Caco-2 (cell line): Measurements from ENCODE around the gene NCAM2. TPM values are rescaled to one million over a fixed set of nuclear protein-coding genes. Genes with fewer than 3 reads are reported as not detected.

Source experiments
- BruUV-seq: library from RNA; stranded (reverse); fragments of 400-500 nt; replicated peaks from 2 replicates; lab custom pipeline; 2021; lab: Mats Ljungman, UMichigan
- CTCF ChIA-PET: fragments of 300-600 bp; sonication (Branson Sonifier 250); formaldehyde crosslinking; loops from one replicate; lab custom pipeline; 2022; ENCODE audit warnings: antibody characterized with exemption; lab: Charles Lee
- POLR2A ChIA-PET: fragments of 300-600 bp; sonication (Branson Sonifier 250); formaldehyde crosslinking; loops from one replicate; lab custom pipeline; 2022; ENCODE audit warnings: antibody characterized with exemption; lab: Charles Lee
- DNase-seq, 2 experiments: peaks; one replicate each; pipeline versions ENCODE4 v3.0.0 to v3.0.0-alpha.2; 2020 to 2022
- H3K27me3 ChIP-seq: replicated peaks from 2 replicates; pipeline ENCODE4 v1.6.0; 2011; ENCODE audit warnings: low read length; ENCODE audit not compliant: control insufficient read depth, insufficient read depth
- H3K36me3 ChIP-seq: 2 replicates; pipeline ENCODE4 v1.5.1; 2011; ENCODE audit warnings: low read length; ENCODE audit not compliant: control insufficient read depth, insufficient read depth
- H3K4me1 ChIP-seq: fragments of 250-450 bp; sonication (Bioruptor Pico); 2 replicates; pipeline ENCODE4 v1.5.1; 2020; ENCODE audit warnings: mild to moderate bottlenecking
- H3K4me3 ChIP-seq: 2 replicates; pipeline ENCODE4 v1.5.1; 2011; ENCODE audit warnings: low read depth, mild to moderate bottlenecking, control low read depth, low read length
- H3K9me3 ChIP-seq: fragments of 250-450 bp; sonication (Bioruptor Pico); 2 replicates; pipeline ENCODE4 v1.5.1; 2020; ENCODE audit warnings: mild to moderate bottlenecking, moderate library complexity
- H3K27ac Mint-ChIP-seq: one replicate; pipeline ENCODE4 v1.8.0; 2022; ENCODE audit warnings: mixed read lengths; ENCODE audit not compliant: unreplicated experiment
- H3K27me3 Mint-ChIP-seq: one replicate; pipeline ENCODE4 v1.8.0; 2022; ENCODE audit warnings: mixed read lengths; ENCODE audit not compliant: insufficient read depth, unreplicated experiment
- H3K36me3 Mint-ChIP-seq: one replicate; pipeline ENCODE4 v1.8.0; 2022; ENCODE audit warnings: mild to moderate bottlenecking, mixed read lengths; ENCODE audit not compliant: insufficient read depth, unreplicated experiment
- H3K4me1 Mint-ChIP-seq: one replicate; pipeline ENCODE4 v1.8.0; 2022; ENCODE audit warnings: low read depth, mixed read lengths; ENCODE audit not compliant: unreplicated experiment
- H3K4me3 Mint-ChIP-seq: one replicate; pipeline ENCODE4 v1.8.0; 2022; ENCODE audit warnings: mild to moderate bottlenecking, moderate library complexity, mixed read lengths; ENCODE audit not compliant: unreplicated experiment
- H3K9me3 Mint-ChIP-seq: one replicate; pipeline ENCODE4 v1.8.0; 2022; ENCODE audit warnings: mixed read lengths; ENCODE audit not compliant: unreplicated experiment
- intact Hi-C: fragments of 100-400 bp; cut with micrococcal nuclease; formaldehyde crosslinking; loops from one replicate; pipeline ENCODE4 v1.10.0; 2022; ENCODE audit not compliant: unreplicated experiment
- total RNA-seq: library from RNA; stranded (reverse); gene quantifications from 2 replicates; pipeline ENCODE4 v1.2.3, GENCODE V29; 2022
- TF ChIP-seq, protein P1 (sequence below), 2 experiments: fragments of 200-600 bp in 1 of 2; IDR thresholded peaks; 1 replicate in 1 of 2; 2 replicates in 1 of 2; pipeline versions ENCODE4 v1.5.1 to v1.8.0; 2011 to 2022; ENCODE audit warnings: antibody characterized with exemption in 1 of 2, control low read depth in 1 of 2, inconsistent platforms in 1 of 2, low read depth in 1 of 2, low read length in 1 of 2, mild to moderate bottlenecking in 1 of 2, moderate library complexity in 1 of 2; ENCODE audit not compliant: insufficient read depth in 1 of 2, severe bottlenecking in 1 of 2, unreplicated experiment in 1 of 2

NCAM2 gene
- total RNA-seq, 1 experiment from 2014 or later: not detected

DNA sequence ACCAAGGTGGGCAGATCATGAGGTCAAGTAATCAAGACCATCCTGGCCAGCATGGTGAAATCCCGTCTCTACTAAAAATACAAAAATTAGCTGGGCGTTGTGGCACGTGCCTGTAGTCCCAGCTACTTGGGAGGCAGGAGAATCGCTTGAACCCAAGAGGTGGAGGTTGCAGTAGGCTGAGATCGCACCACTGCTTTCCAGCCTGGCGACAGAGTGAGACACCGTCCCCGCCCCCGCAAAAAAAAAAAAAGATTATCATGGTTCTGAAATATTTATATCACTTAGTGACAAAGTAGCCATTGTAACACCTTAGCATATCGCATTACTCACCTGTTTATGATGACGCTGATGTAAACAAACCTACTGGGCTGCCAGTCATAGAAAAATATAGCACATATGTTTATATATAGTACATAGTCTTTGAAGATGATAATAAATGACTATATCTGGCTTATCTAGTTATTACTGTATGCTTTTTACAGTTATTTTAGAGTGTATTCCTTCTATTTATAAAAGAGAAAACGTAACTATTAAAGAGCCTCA lies 160.2 kb downstream of the NCAM2 start:
- ChIA-PET CTCF (no interaction called here), POLR2A (no interaction called here)
- no peaks in the 10 kb centered on the region for H3K9me3 ChIP-seq
- no peak overlapping the region for H3K4me3 Mint-ChIP-seq
- H3K27me3 ChIP-seq: no peaks in the 10 kb centered on the region
- H3K36me3 ChIP-seq: no peaks in the 10 kb centered on the region
- H3K4me1 ChIP-seq: no peaks in the 10 kb centered on the region
- H3K4me1 Mint-ChIP-seq: no peaks in the 10 kb centered on the region
- TF ChIP-seq, protein P1, sequence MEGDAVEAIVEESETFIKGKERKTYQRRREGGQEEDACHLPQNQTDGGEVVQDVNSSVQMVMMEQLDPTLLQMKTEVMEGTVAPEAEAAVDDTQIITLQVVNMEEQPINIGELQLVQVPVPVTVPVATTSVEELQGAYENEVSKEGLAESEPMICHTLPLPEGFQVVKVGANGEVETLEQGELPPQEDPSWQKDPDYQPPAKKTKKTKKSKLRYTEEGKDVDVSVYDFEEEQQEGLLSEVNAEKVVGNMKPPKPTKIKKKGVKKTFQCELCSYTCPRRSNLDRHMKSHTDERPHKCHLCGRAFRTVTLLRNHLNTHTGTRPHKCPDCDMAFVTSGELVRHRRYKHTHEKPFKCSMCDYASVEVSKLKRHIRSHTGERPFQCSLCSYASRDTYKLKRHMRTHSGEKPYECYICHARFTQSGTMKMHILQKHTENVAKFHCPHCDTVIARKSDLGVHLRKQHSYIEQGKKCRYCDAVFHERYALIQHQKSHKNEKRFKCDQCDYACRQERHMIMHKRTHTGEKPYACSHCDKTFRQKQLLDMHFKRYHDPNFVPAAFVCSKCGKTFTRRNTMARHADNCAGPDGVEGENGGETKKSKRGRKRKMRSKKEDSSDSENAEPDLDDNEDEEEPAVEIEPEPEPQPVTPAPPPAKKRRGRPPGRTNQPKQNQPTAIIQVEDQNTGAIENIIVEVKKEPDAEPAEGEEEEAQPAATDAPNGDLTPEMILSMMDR (IDR thresholded peaks at IDR 0.05; ENCODE audit: insufficient read depth in 1 of 2, low read depth in 1 of 2, low read length in 1 of 2, severe bottlenecking in 1 of 2, unreplicated experiment in 1 of 2): no peak
- intact Hi-C loops: no loop called here
- H3K27me3 Mint-ChIP-seq: no peaks in the 10 kb centered on the region
- H3K27ac Mint-ChIP-seq: no peak overlapping the region
- H3K9me3 Mint-ChIP-seq: no peaks in the 10 kb centered on the region
- no TSS peak for BruUV-seq
- H3K4me3 ChIP-seq: no peak overlapping the region
- H3K36me3 Mint-ChIP-seq: no peaks in the 10 kb centered on the region
- no peak for DNase-seq

DNA sequence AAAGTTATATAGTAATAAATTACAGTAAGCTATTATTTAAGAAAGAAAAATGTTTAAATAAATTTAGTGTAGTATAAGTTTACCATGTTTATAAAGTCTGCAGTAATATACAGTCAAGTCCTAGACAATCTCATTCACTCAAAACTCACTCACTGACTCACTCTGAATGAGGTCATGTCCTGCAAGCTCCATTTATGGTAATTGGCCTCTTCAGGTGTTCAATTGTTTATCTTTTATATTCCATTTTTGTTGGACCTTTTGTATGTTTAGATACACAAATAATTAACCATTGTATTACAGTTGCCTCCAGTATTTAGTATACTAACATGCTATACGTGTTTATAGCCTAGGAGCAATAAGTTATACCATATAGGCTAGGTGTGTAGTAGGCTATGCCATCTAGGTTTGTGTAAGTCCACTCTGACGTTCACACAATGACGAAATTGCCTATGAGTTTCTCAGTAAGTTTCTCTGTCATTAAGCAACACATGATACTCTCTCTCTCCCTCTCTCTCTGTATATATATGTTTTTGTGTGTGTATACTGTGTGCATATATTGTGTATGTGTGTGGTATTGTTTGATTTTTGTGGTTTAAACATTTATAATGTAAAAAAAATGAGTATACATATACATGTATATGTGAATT lies 161.2 kb downstream of the NCAM2 start:
- H3K36me3 Mint-ChIP-seq: no peaks in the 10 kb centered on the region

DNA sequence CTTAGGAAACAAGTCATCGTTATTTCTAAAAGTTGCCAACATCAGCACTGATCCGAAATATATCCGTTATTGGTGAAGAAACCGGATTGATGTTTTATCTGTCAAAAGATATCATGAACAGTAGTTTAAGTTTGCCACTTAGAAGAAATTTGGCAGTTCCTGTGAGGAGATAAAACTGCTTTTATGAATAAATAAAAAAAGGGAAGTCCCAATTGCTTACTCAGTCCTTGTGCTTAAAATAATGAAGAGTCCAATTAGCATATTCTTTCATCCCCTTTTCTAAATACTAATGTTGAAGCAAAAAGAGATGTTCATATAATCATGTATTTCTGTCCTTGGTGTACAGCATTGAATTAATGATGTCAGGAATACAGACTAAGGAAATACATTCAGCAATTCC lies 164.6 kb downstream of the NCAM2 start:
- no peaks in the 10 kb centered on the region for H3K4me1 Mint-ChIP-seq
- H3K4me1 ChIP-seq: no peaks in the 10 kb centered on the region
- H3K4me3 ChIP-seq: no peak overlapping the region
- DNase-seq: no peak
- no peaks in the 10 kb centered on the region for H3K27me3 Mint-ChIP-seq
- no peaks in the 10 kb centered on the region for H3K27me3 ChIP-seq
- H3K27ac Mint-ChIP-seq: no peak overlapping the region
- H3K9me3 ChIP-seq: no peaks in the 10 kb centered on the region
- H3K9me3 Mint-ChIP-seq: no peaks in the 10 kb centered on the region
- TF ChIP-seq, protein P1 (IDR thresholded peaks at IDR 0.05; ENCODE audit: insufficient read depth in 1 of 2, low read depth in 1 of 2, low read length in 1 of 2, severe bottlenecking in 1 of 2, unreplicated experiment in 1 of 2): no peak
- ChIA-PET CTCF (no interaction called here), POLR2A (no interaction called here)
- intact Hi-C loops: loop anchor here (5.0 kb wide), 1 partner anchor 165 kb away; the partner anchor contains the start of gene NCAM2
- H3K36me3 Mint-ChIP-seq: no peaks in the 10 kb centered on the region
- no TSS peak for BruUV-seq
- H3K36me3 ChIP-seq: no peaks in the 10 kb centered on the region
- no peak overlapping the region for H3K4me3 Mint-ChIP-seq

More for the DNA sequence above, 161.2 kb downstream of the NCAM2 start:
- intact Hi-C loops: no loop called here
- no peaks in the 10 kb centered on the region for H3K4me1 Mint-ChIP-seq
- CTCF ChIA-PET: no interaction called here
- Histone ChIP-seq H3K4me3 (no peak overlapping the region), H3K4me1 (no peaks in the 10 kb centered on the region), H3K9me3 (no peaks in the 10 kb centered on the region), H3K27me3 (no peaks in the 10 kb centered on the region), H3K36me3 (no peaks in the 10 kb centered on the region)
- no peak overlapping the region for H3K27ac Mint-ChIP-seq
- H3K27me3 Mint-ChIP-seq: no peaks in the 10 kb centered on the region
- no peaks in the 10 kb centered on the region for H3K9me3 Mint-ChIP-seq
- POLR2A ChIA-PET: no interaction called here
- no peak for DNase-seq
- no peak overlapping the region for H3K4me3 Mint-ChIP-seq
- TF ChIP-seq, protein P1 (IDR thresholded peaks at IDR 0.05; ENCODE audit: insufficient read depth in 1 of 2, low read depth in 1 of 2, low read length in 1 of 2, severe bottlenecking in 1 of 2, unreplicated experiment in 1 of 2): no peak
- BruUV-seq: no TSS peak
